H9 (cell line): Measurements from ENCODE around the gene OAS1. TPM values are rescaled to one million over a fixed set of nuclear protein-coding genes. Genes with fewer than 3 reads are reported as not detected.

Experiments used
- DNase-seq: peaks from one replicate; pipeline ENCODE4 v3.0.0-alpha.2; 2017
- H2AFZ ChIP-seq: one replicate; pipeline ENCODE4 v1.6.1; 2013; ENCODE audit warnings: mild to moderate bottlenecking, low read length, control low read depth, moderate library complexity
- H2AK5ac ChIP-seq: 2 replicates; pipeline ENCODE4 v1.6.1; 2013; ENCODE audit warnings: low read length, control low read depth, mixed read lengths; ENCODE audit not compliant: insufficient read length
- H2BK120ac ChIP-seq: one replicate; pipeline ENCODE4 v1.6.1; 2013; ENCODE audit warnings: low read depth, mild to moderate bottlenecking, low read length, control low read depth, inconsistent platforms; ENCODE audit not compliant: poor library complexity, severe bottlenecking
- H2BK12ac ChIP-seq: 2 replicates; pipeline ENCODE4 v1.6.1; 2013; ENCODE audit warnings: low read length, control low read depth, mixed read lengths, low read depth; ENCODE audit not compliant: insufficient read length
- H2BK15ac ChIP-seq: 2 replicates; pipeline ENCODE4 v1.6.1; 2013; ENCODE audit warnings: low read depth, low read length, control low read depth
- H2BK20ac ChIP-seq: one replicate; pipeline ENCODE4 v1.6.1; 2013; ENCODE audit warnings: low read depth, mild to moderate bottlenecking, low read length, control low read depth, inconsistent platforms; ENCODE audit not compliant: poor library complexity, severe bottlenecking
- H2BK5ac ChIP-seq: 2 replicates; pipeline ENCODE4 v1.6.1; 2013; ENCODE audit warnings: low read length, control low read depth, mixed read lengths; ENCODE audit not compliant: insufficient read length
- H3K14ac ChIP-seq: 2 replicates; pipeline ENCODE4 v1.6.1; 2013; ENCODE audit warnings: low read length, control low read depth; ENCODE audit not compliant: insufficient read depth
- H3K18ac ChIP-seq: 2 replicates; pipeline ENCODE4 v1.6.1; 2013; ENCODE audit warnings: low read depth, mild to moderate bottlenecking, mixed read lengths, low read length, control low read depth; ENCODE audit not compliant: insufficient read length
- H3K23ac ChIP-seq: 2 replicates; pipeline ENCODE4 v1.6.1; 2013; ENCODE audit warnings: low read length, control low read depth, mixed read lengths, low read depth; ENCODE audit not compliant: insufficient read length
- H3K23me2 ChIP-seq: 2 replicates; pipeline ENCODE4 v1.6.1; 2013; ENCODE audit warnings: low read depth, mild to moderate bottlenecking, mixed read lengths, low read length, control low read depth; ENCODE audit not compliant: insufficient read length, poor library complexity, severe bottlenecking
- H3K27ac ChIP-seq: 2 replicates; pipeline ENCODE4 v1.5.1; 2013; ENCODE audit warnings: low read length, control low read depth, mixed read lengths, low read depth; ENCODE audit not compliant: insufficient read length
- H3K27me3 ChIP-seq: 2 replicates; pipeline ENCODE4 v1.6.1; 2013; ENCODE audit warnings: low read length, control low read depth, inconsistent platforms; ENCODE audit not compliant: insufficient read depth
- H3K4ac ChIP-seq: 2 replicates; pipeline ENCODE4 v1.6.1; 2013; ENCODE audit warnings: low read depth, mild to moderate bottlenecking, control low read depth, inconsistent platforms, low read length, moderate library complexity
- H3K4me1 ChIP-seq: 2 replicates; pipeline ENCODE4 v1.6.1; 2013; ENCODE audit warnings: low read length, control low read depth, inconsistent platforms; ENCODE audit not compliant: insufficient read depth
- H3K4me2 ChIP-seq: 2 replicates; pipeline ENCODE4 v1.6.1; 2013; ENCODE audit warnings: low read length, control low read depth, mixed read lengths; ENCODE audit not compliant: insufficient read length, insufficient read depth
- H3K56ac ChIP-seq: 2 replicates; pipeline ENCODE4 v1.6.1; 2013; ENCODE audit warnings: low read depth, mild to moderate bottlenecking, mixed read lengths, low read length, control low read depth; ENCODE audit not compliant: insufficient read length
- H3K79me1 ChIP-seq: 2 replicates; pipeline ENCODE4 v1.6.1; 2013; ENCODE audit warnings: low read depth, mild to moderate bottlenecking, moderate library complexity, low read length, control low read depth, inconsistent platforms; ENCODE audit not compliant: insufficient read depth, poor library complexity, severe bottlenecking
- H3K79me2 ChIP-seq: 2 replicates; pipeline ENCODE4 v1.6.1; 2013; ENCODE audit warnings: low read length, control low read depth, inconsistent platforms; ENCODE audit not compliant: insufficient read depth
- H3K9ac ChIP-seq: 2 replicates; pipeline ENCODE4 v1.6.1; 2013; ENCODE audit warnings: low read length, control low read depth, mixed read lengths; ENCODE audit not compliant: insufficient read length; ENCODE audit errors: extremely low read depth
- H3K9me3 ChIP-seq: one replicate; pipeline ENCODE4 v1.6.1; 2013; ENCODE audit warnings: low read depth, low read length, inconsistent platforms; ENCODE audit not compliant: control insufficient read depth
- H3T11ph ChIP-seq: one replicate; pipeline ENCODE4 v1.6.1; 2013; ENCODE audit warnings: mild to moderate bottlenecking, low read length, control low read depth, inconsistent platforms
- H4K20me1 ChIP-seq: one replicate; pipeline ENCODE4 v1.6.1; 2013; ENCODE audit not compliant: control insufficient read depth, insufficient read length, insufficient read depth
- H4K5ac ChIP-seq: 2 replicates; pipeline ENCODE4 v1.6.1; 2013; ENCODE audit warnings: low read depth, mild to moderate bottlenecking, mixed read lengths, low read length, control low read depth; ENCODE audit not compliant: insufficient read length
- H4K8ac ChIP-seq: replicated peaks from 2 replicates; pipeline ENCODE4 v1.6.1; 2013; ENCODE audit warnings: low read length, control low read depth, mixed read lengths, low read depth; ENCODE audit not compliant: insufficient read length
- H4K91ac ChIP-seq: 2 replicates; pipeline ENCODE4 v1.6.1; 2013; ENCODE audit warnings: low read depth, mild to moderate bottlenecking, moderate library complexity, mixed read lengths, low read length, control low read depth; ENCODE audit not compliant: insufficient read length
- H3K27ac Mint-ChIP-seq, 3 experiments: 2 replicates in 2 of 3; 3 replicates in 1 of 3; pipeline ENCODE4 v1.8.0; 2020 to 2021; ENCODE audit warnings: mixed read lengths in 3 of 3, mild to moderate bottlenecking in 1 of 3, moderate library complexity in 1 of 3
- H3K27me3 Mint-ChIP-seq: 2 replicates; pipeline ENCODE4 v1.8.0; 2021; ENCODE audit warnings: low read depth, mild to moderate bottlenecking, moderate library complexity, mixed read lengths
- H3K36me3 Mint-ChIP-seq, 3 experiments: 2 replicates in 2 of 3; 3 replicates in 1 of 3; pipeline ENCODE4 v1.8.0; 2020 to 2021; ENCODE audit warnings: low read depth in 3 of 3, mixed read lengths in 3 of 3; ENCODE audit not compliant: insufficient read depth in 1 of 3
- H3K4me1 Mint-ChIP-seq, 2 experiments: 2 replicates each; pipeline ENCODE4 v1.8.0; 2020; ENCODE audit warnings: mixed read lengths in 2 of 2
- H3K4me3 Mint-ChIP-seq, 2 experiments: 2 replicates in 1 of 2; 3 replicates in 1 of 2; pipeline ENCODE4 v1.8.0; 2020 to 2021; ENCODE audit warnings: mild to moderate bottlenecking in 2 of 2, mixed read lengths in 2 of 2, moderate library complexity in 1 of 2
- H3K9me3 Mint-ChIP-seq, 2 experiments: 2 replicates in 1 of 2; 3 replicates in 1 of 2; pipeline ENCODE4 v1.8.0; 2020; ENCODE audit warnings: mild to moderate bottlenecking in 2 of 2, mixed read lengths in 2 of 2, moderate library complexity in 1 of 2
- WGBS: extraction: QIAGEN DNeasy Blood & Tissue Kit; methylation state at CpG from one replicate; pipeline ENCODE4 v1.1.7; 2013; ENCODE audit warnings: missing lambda C conversion rate, low lambda C conversion rate, mixed read lengths; ENCODE audit not compliant: insufficient read length; ENCODE audit errors: extremely low coverage; 5-methylcytosine and 5-hydroxymethylcytosine counted together
- total RNA-seq: library from RNA; stranded (reverse); gene quantifications from 2 replicates; pipeline ENCODE4 v1.2.1, GENCODE V29; 2021
- TF ChIP-seq, protein P1 (sequence below): fragments of 200-600 bp; sonication (generic); conservative IDR thresholded peaks from 3 replicates; pipeline ENCODE4 v1.8.0; 2021; ENCODE audit warnings: antibody characterized with exemption, mild to moderate bottlenecking

The OAS1 gene
- total RNA-seq, 1 experiment from 2014 or later = not detected

DNA sequence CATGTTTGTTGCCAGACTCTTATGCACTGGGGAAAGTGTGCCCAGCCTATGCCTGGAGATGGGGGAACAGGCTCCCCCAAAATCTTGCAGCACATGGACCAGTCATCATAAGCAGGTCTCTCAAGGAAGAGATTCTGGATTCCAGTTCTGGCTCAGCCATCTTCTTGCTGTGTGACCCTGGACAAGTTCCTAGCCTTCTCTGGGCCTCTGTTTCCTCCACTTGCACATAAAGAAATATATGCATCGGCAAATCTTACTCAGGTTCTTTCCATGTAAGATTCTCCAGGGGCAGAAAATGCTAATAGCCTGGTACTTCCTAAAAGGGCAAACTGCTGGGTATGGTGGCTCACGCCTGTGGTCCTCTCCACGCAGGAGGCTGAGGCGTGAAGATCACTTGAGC lies 38.8 kb downstream of the OAS1 start:
- H2BK5ac ChIP-seq = no peak overlapping the region
- H2AFZ ChIP-seq = no peak overlapping the region
- no peak overlapping the region for H2BK15ac ChIP-seq
- no peak overlapping the region for H2BK20ac ChIP-seq
- no peak overlapping the region for H3K4ac ChIP-seq
- H3K4me1 Mint-ChIP-seq = peaks cover 4% of the 10 kb centered on the region in 2 experiments; a peak in 2 of 4 replicates
- no peak overlapping the region for H3K9ac ChIP-seq
- TF ChIP-seq, protein P1, sequence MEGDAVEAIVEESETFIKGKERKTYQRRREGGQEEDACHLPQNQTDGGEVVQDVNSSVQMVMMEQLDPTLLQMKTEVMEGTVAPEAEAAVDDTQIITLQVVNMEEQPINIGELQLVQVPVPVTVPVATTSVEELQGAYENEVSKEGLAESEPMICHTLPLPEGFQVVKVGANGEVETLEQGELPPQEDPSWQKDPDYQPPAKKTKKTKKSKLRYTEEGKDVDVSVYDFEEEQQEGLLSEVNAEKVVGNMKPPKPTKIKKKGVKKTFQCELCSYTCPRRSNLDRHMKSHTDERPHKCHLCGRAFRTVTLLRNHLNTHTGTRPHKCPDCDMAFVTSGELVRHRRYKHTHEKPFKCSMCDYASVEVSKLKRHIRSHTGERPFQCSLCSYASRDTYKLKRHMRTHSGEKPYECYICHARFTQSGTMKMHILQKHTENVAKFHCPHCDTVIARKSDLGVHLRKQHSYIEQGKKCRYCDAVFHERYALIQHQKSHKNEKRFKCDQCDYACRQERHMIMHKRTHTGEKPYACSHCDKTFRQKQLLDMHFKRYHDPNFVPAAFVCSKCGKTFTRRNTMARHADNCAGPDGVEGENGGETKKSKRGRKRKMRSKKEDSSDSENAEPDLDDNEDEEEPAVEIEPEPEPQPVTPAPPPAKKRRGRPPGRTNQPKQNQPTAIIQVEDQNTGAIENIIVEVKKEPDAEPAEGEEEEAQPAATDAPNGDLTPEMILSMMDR = no peak
- no peaks in the 10 kb centered on the region for H3K79me1 ChIP-seq
- no peak overlapping the region for H2BK120ac ChIP-seq
- no peak overlapping the region for H3K4me3 Mint-ChIP-seq
- H4K20me1 ChIP-seq = no peaks in the 10 kb centered on the region
- peak; percentile 4 for DNase-seq
- no CpG with 5 or more reads among the region's 4 CpGs for WGBS
- H4K5ac ChIP-seq = no peak overlapping the region
- peaks cover under 1% of the 10 kb centered on the region for H3K27me3 Mint-ChIP-seq
- no peaks in the 10 kb centered on the region for H3K36me3 Mint-ChIP-seq
- H3K23ac ChIP-seq = no peak overlapping the region
- H3K56ac ChIP-seq = no peak overlapping the region
- H3K23me2 ChIP-seq = no peaks in the 10 kb centered on the region
- H3K27ac ChIP-seq = no peak overlapping the region
- H3K4me2 ChIP-seq = no peak overlapping the region
- no peak overlapping the region for H3T11ph ChIP-seq
- H2BK12ac ChIP-seq = no peak overlapping the region
- no peak overlapping the region for H2AK5ac ChIP-seq
- H4K91ac ChIP-seq = no peak overlapping the region
- no peak overlapping the region for H4K8ac ChIP-seq
- H3K79me2 ChIP-seq = no peaks in the 10 kb centered on the region
- H3K14ac ChIP-seq = no peak overlapping the region
- no peaks in the 10 kb centered on the region for H3K9me3 ChIP-seq
- no peaks in the 10 kb centered on the region for H3K9me3 Mint-ChIP-seq
- no peak overlapping the region for H3K18ac ChIP-seq
- no peaks in the 10 kb centered on the region for H3K4me1 ChIP-seq
- H3K27ac Mint-ChIP-seq = no peak overlapping the region; a peak in 1 of 7 replicates
- H3K27me3 ChIP-seq = no peaks in the 10 kb centered on the region
